ENCODE data around the gene CMIP.

The CMIP gene

DNA sequence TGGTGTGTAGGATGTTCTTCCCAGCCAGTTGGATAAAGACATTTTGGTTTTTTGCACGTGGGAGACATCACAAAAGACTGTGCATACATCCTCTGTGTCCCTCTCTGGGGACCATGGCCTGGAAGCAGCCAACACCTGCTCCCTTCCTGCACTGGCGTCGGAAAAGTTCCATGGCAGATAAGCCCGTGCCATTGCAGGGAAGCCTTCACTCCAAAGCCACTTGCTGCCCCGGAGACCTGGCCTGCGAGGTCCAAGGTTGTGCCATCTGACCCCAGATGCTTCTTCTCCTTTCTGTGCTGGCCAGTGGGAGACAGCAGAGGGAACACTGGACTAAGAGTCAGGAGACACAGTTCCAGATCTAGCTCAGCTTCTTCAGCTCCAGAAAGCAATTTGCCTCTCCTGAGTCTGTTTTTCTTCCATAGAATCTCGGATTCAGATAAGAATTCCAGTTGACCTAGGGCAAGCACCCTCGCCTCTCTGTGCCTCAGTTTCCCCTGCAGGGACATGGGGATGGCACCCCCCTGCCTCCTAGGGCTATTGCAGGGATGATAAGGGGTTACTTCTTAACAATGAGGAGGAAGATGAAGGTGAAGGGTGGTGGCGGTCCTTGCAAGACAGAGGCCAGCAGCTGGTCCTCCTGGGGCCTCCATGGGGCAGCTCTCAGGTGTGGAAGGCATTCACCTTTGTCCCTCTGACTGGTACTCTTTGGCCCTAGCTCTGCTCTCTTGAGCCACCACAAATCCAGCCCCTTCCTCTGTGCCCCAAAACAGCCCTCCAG lies 134.2 kb downstream of the CMIP start:
- Histone ChIP-seq H3K9me3 (ENCODE audit: control insufficient read depth, low read length) (no peaks in the 10 kb centered on the region), H3K4me3 (ENCODE audit: low read depth, low read length) (no peak overlapping the region), H3K4me2 (ENCODE audit: low read length) (no peak overlapping the region), H3K79me2 (peaks cover 23% of the 10 kb centered on the region), H3K27me3 (ENCODE audit: control insufficient read depth, insufficient read depth, low read length) (no peaks in the 10 kb centered on the region), H2AFZ (no peak overlapping the region), H3K36me3 (ENCODE audit: control insufficient read depth, insufficient read depth, low read length) (no peaks in the 10 kb centered on the region), H3K27ac (no peak overlapping the region), H3K9ac (no peak overlapping the region), H3K4me1 (no peaks in the 10 kb centered on the region)
- TF ChIP-seq, protein P1, sequence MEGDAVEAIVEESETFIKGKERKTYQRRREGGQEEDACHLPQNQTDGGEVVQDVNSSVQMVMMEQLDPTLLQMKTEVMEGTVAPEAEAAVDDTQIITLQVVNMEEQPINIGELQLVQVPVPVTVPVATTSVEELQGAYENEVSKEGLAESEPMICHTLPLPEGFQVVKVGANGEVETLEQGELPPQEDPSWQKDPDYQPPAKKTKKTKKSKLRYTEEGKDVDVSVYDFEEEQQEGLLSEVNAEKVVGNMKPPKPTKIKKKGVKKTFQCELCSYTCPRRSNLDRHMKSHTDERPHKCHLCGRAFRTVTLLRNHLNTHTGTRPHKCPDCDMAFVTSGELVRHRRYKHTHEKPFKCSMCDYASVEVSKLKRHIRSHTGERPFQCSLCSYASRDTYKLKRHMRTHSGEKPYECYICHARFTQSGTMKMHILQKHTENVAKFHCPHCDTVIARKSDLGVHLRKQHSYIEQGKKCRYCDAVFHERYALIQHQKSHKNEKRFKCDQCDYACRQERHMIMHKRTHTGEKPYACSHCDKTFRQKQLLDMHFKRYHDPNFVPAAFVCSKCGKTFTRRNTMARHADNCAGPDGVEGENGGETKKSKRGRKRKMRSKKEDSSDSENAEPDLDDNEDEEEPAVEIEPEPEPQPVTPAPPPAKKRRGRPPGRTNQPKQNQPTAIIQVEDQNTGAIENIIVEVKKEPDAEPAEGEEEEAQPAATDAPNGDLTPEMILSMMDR (IDR thresholded peaks at IDR 0.05) = no peak

DNA sequence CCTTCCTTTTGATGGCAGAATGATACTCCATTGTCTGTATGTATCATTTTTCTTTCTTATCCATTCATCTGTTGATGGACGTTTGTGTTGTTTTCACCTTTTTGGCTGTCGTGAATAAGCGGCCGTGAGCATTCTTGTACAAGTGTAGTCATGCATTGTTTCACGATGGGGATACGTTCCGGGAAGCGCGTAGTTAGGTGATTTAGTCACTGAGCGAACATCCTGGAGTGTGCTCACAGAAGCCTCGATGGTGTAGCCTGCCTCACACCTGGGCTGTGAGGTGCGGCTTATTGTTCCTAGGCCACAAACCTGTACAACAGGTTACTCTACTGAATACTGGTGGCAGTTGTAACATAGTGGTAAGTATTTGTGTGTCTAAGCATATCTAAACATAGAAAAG lies 136.5 kb downstream of the CMIP start:
- no peak overlapping the region for H3K27ac ChIP-seq
- no peaks in the 10 kb centered on the region for H3K4me1 ChIP-seq
- H3K9ac ChIP-seq = no peak overlapping the region
- no peaks in the 10 kb centered on the region for H3K27me3 ChIP-seq (ENCODE audit: control insufficient read depth, insufficient read depth, low read length)
- no peak overlapping the region for H2AFZ ChIP-seq
- peaks cover 28% of the 10 kb centered on the region for H3K79me2 ChIP-seq
- H3K36me3 ChIP-seq (ENCODE audit: control insufficient read depth, insufficient read depth, low read length) = no peaks in the 10 kb centered on the region
- H3K4me2 ChIP-seq (ENCODE audit: low read length) = no peak overlapping the region
- H3K9me3 ChIP-seq (ENCODE audit: control insufficient read depth, low read length) = no peaks in the 10 kb centered on the region
- TF ChIP-seq, protein P1 (IDR thresholded peaks at IDR 0.05) = no peak
- no peak overlapping the region for H3K4me3 ChIP-seq (ENCODE audit: low read depth, low read length)

DNA sequence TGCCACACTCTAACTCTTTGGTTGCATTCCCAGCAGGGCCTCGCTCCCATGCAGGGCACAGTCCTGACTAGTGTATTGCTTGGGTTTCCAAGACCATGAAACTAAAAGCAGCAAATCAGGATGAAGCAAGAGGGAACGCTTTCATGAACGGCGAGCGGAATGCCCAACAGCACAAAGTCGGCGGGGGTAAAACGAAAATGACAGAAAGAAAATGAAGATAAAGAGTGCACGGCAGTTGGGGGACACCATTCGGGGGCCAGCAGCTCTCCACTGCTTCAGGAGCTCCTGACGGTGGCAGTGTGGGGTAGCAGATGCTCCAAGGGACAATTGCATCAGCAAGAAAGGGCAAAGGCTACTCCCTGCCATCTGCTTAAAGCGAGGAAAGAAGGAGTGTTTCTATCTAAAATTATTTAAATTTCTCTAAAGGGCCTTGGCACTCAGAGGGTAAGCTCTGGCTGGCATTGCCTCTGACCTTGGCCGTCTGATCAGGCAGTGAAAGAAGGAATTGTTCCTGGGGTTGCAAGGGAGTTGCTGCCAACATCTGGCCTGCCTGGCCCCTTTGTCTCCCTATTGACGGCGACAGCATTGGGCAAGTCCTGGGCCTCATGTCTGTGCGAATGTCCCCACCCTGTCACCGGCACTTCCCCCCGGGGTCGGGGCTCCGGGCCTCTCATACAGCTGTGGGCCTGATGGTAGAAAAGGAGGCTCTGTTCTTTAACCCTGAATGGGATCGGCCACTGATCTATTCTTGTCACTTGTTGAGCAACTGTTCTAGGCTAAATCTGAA lies 138.2 kb downstream of the CMIP start:
- Histone ChIP-seq H3K9me3 (ENCODE audit: control insufficient read depth, low read length) (no peaks in the 10 kb centered on the region), H3K9ac (no peak overlapping the region), H3K27me3 (ENCODE audit: control insufficient read depth, insufficient read depth, low read length) (no peaks in the 10 kb centered on the region), H3K4me3 (ENCODE audit: low read depth, low read length) (no peak overlapping the region), H3K27ac (no peak overlapping the region), H2AFZ (no peak overlapping the region), H3K36me3 (ENCODE audit: control insufficient read depth, insufficient read depth, low read length) (no peaks in the 10 kb centered on the region), H3K4me2 (ENCODE audit: low read length) (no peak overlapping the region), H3K79me2 (peaks cover 23% of the 10 kb centered on the region), H3K4me1 (no peaks in the 10 kb centered on the region)
- TF ChIP-seq, protein P1 (IDR thresholded peaks at IDR 0.05) = no peak

DNA sequence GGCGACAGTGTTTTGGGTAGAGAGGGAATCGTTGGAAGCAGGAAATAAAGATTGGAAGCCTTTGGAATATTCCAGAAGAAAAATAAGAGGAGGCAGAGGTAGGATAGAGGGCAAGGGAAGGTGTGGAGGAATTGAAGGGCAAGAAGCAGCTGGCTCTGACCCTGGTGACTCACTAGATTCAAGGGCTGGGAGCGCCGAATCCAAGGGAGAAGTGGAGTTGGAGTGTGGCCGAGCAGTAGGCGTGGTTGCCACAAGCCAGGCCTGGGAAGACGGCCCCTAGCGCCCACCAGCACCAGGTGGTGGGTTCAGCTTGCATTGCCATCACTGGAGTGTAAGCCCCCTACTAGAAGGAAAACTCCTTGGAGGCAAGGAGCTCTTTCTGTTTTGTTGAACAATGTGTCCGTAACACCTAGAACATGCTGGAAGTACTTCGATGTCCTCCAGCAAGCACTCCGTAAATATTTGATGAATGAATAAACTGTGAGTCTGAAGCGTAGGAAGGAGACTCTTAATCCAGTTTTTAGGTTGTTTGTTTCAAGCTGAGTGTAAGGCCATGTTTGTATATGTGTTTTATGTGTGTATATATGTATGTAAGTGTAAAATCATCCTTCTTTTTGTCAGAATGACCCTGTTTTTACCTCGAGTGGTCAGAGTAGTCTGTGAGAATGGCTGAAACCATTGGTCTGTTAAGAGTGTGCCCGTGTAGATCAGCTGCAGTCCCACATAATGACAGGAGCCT lies 139.5 kb downstream of the CMIP start:
- Histone ChIP-seq H3K4me1 (no peaks in the 10 kb centered on the region), H3K4me3 (ENCODE audit: low read depth, low read length) (no peak overlapping the region), H2AFZ (no peak overlapping the region), H3K36me3 (ENCODE audit: control insufficient read depth, insufficient read depth, low read length) (no peaks in the 10 kb centered on the region), H3K9me3 (ENCODE audit: control insufficient read depth, low read length) (no peaks in the 10 kb centered on the region), H3K4me2 (ENCODE audit: low read length) (no peak overlapping the region), H3K27ac (no peak overlapping the region), H3K27me3 (ENCODE audit: control insufficient read depth, insufficient read depth, low read length) (no peaks in the 10 kb centered on the region), H3K9ac (no peak overlapping the region), H3K79me2 (peaks cover 22% of the 10 kb centered on the region)
- TF ChIP-seq, protein P1 (IDR thresholded peaks at IDR 0.05) = no peak

Data from parathyroid adenoma (tissue), 2 donors.